Skeletal muscle satellite cell (primary cell): ENCODE data around the gene LMO4.

ENCODE experiments used
- H3K27me3 ChIP-seq: 2 replicates; pipeline ENCODE4 v1.7.0; 2013; ENCODE audit warnings: low read length; ENCODE audit not compliant: control insufficient read depth, insufficient read depth
- H3K36me3 ChIP-seq: 2 replicates; pipeline ENCODE4 v1.7.0; 2013; ENCODE audit warnings: mild to moderate bottlenecking, control low read depth, low read length; ENCODE audit not compliant: insufficient read depth
- H3K4me1 ChIP-seq: 2 replicates; pipeline ENCODE4 v1.7.0; 2013; ENCODE audit warnings: low read length; ENCODE audit not compliant: control insufficient read depth, insufficient read depth
- H3K4me2 ChIP-seq: 2 replicates; pipeline ENCODE4 v1.7.0; 2013; ENCODE audit warnings: mild to moderate bottlenecking, low read length
- H3K4me3 ChIP-seq: 2 replicates; pipeline ENCODE4 v1.7.0; 2013; ENCODE audit warnings: low read length
- H3K9ac ChIP-seq: 2 replicates; pipeline ENCODE4 v1.7.0; 2013; ENCODE audit warnings: mild to moderate bottlenecking, low read depth, low read length, moderate library complexity
- H3K9me3 ChIP-seq: replicated peaks from 2 replicates; pipeline ENCODE4 v1.7.0; 2013; ENCODE audit warnings: mild to moderate bottlenecking, control low read depth, low read length

LMO4 gene

GRCh38 chr1:87344231-87344630 is 15.6 kb downstream of the LMO4 start:
- Histone ChIP-seq H3K4me1 (no peaks in the 10 kb centered on the region), H3K36me3 (peaks cover 44% of the 10 kb centered on the region), H3K4me3 (no peak overlapping the region), H3K4me2 (no peak overlapping the region), H3K9ac (no peak overlapping the region), H3K27me3 (no peaks in the 10 kb centered on the region), H3K9me3 (no peaks in the 10 kb centered on the region)

DNA sequence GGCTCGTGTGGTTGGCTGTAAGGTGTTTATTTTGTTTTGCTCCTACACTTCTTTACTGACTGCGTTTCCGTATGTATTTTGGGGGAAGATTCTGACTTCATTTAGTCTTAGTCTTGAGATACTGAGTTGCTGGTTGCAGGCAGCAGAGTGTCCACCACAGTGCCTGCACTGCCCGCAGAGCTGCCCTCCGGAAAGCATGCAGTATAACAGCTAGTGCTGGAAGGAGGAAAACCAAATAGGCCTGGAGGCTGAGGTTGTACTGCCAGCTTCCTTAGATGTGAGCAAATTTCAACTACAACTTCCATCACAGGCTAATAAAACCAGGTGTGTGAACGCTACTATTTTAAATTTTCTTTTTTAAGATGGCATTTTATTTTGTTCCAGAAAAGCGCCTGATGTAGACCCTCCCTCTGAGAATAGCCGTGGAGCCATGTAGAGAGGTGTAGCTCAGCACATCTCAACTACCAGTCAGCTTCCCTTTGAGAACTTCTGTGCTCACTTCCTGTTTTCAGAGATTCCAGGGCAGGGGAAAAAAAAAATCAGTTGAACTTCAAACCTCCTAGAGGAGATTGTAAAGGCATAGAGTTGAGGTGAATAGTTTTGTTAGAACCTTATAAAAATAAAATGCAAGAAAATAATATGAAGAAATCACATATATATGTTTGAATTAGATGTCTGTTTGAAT is 17.6 kb downstream of the LMO4 start:
- Histone ChIP-seq H3K4me3 (no peak overlapping the region), H3K27me3 (no peaks in the 10 kb centered on the region), H3K9ac (no peak overlapping the region), H3K36me3 (peaks cover 30% of the 10 kb centered on the region), H3K4me1 (no peaks in the 10 kb centered on the region), H3K9me3 (no peaks in the 10 kb centered on the region), H3K4me2 (no peak overlapping the region)

DNA sequence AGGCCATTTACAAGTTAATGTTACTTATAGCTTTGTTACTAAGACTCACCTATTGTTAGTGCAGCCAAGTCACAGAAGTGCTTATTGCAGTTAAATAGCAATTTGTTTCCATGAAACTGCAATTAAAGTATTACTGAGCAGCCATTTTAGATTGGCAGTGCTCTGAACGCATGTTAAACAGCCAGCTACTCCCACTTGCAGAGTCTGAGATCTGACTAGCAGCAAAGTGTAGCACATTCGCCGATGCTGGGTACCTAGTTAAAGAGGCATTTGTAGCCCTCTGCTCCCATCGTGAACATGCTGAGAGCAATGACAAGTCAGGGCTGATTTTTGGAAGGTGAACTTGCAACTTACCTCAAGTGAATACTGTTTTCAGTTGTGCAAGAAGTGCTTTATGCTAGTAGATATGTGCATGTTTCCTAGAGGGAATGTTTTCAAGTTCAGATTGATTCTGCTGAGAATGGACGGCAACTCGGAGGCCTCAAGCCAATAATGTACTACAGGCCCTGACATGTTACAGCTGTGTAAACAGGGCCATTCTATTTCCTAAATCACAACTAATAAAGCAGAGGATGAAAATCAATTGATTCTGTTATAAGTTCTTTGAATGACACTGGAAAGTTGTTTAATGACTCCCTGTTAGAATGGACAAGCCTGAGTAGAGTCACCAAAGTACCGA is 19.8 kb downstream of the LMO4 start:
- H3K9ac ChIP-seq, result no peak overlapping the region
- H3K4me1 ChIP-seq, result no peaks in the 10 kb centered on the region
- no peaks in the 10 kb centered on the region for H3K27me3 ChIP-seq
- no peaks in the 10 kb centered on the region for H3K9me3 ChIP-seq
- no peak overlapping the region for H3K4me3 ChIP-seq
- H3K36me3 ChIP-seq, result peaks cover 13% of the 10 kb centered on the region
- H3K4me2 ChIP-seq, result no peak overlapping the region

- H3K4me1 ChIP-seq, result no peaks in the 10 kb centered on the region
These were observed 20.4 kb downstream of the LMO4 start for GRCh38 chr1:87349036-87349435.

DNA sequence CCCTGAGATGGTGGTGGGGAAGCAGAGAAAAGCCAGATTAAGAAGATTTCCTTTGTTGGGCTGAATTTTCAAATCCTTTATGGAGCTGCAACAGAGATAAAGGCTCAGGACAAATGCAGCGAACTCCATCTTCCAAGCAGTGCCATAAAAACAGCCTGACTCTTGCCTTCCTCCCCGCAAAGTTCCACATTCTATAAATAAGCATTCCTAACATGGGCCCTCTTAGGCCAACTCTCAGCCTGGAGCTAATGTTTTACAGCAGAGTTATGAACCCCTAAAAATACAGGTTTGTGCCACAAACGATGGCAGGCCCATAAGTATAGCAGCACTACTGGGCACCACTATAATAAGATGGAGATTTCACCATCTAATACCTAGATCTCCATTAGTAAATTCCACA is 27.2 kb downstream of the LMO4 start:
- Histone ChIP-seq H3K4me2 (no peak overlapping the region), H3K27me3 (no peaks in the 10 kb centered on the region), H3K9me3 (no peaks in the 10 kb centered on the region), H3K4me1 (no peaks in the 10 kb centered on the region), H3K36me3 (no peaks in the 10 kb centered on the region), H3K4me3 (no peak overlapping the region), H3K9ac (no peak overlapping the region)

More at GRCh38 chr1:87349036-87349435, 20.4 kb downstream of the LMO4 start:
- Histone ChIP-seq H3K4me3 (no peak overlapping the region), H3K27me3 (no peaks in the 10 kb centered on the region), H3K9ac (no peak overlapping the region), H3K36me3 (peaks cover 9% of the 10 kb centered on the region), H3K9me3 (no peaks in the 10 kb centered on the region), H3K4me2 (no peak overlapping the region)

GRCh38 chr1:87356591-87356990 is 27.9 kb downstream of the LMO4 start:
- no peak overlapping the region for H3K9ac ChIP-seq
- no peaks in the 10 kb centered on the region for H3K4me1 ChIP-seq
- H3K36me3 ChIP-seq, result no peaks in the 10 kb centered on the region

GRCh38 chr1:87358219-87358618 is 29.5 kb downstream of the LMO4 start:
- peaks cover 5% of the 10 kb centered on the region for H3K4me1 ChIP-seq
- H3K9ac ChIP-seq, result no peak overlapping the region
- H3K4me3 ChIP-seq, result no peak overlapping the region
- H3K36me3 ChIP-seq, result no peaks in the 10 kb centered on the region
- no peak overlapping the region for H3K4me2 ChIP-seq
- H3K27me3 ChIP-seq, result no peaks in the 10 kb centered on the region
- H3K9me3 ChIP-seq, result no peaks in the 10 kb centered on the region

More at GRCh38 chr1:87356591-87356990, 27.9 kb downstream of the LMO4 start:
- Histone ChIP-seq H3K9me3 (no peaks in the 10 kb centered on the region), H3K4me3 (no peak overlapping the region), H3K4me2 (no peak overlapping the region), H3K27me3 (no peaks in the 10 kb centered on the region)

DNA sequence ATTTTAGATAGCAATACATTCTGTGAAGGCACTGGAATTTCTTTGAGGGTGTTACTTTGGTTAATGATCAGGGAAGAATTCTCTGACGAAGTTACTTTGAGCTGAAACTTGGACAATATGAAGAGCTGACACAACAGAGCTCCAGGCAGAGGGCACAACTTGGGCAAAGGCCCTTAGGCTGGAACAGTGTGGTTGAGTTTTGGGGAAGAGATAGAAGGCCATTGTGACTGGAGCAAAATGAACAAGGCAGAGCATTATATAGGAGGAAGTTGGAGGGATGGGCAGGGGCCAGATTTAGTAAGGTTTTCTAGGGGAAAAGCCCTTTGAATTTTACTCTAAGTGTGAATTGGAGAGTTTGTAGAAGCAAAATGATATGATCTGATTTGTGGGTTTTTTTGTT is 30.9 kb downstream of the LMO4 start:
- Histone ChIP-seq H3K9ac (no peak overlapping the region), H3K4me1 (peaks cover 8% of the 10 kb centered on the region)

DNA sequence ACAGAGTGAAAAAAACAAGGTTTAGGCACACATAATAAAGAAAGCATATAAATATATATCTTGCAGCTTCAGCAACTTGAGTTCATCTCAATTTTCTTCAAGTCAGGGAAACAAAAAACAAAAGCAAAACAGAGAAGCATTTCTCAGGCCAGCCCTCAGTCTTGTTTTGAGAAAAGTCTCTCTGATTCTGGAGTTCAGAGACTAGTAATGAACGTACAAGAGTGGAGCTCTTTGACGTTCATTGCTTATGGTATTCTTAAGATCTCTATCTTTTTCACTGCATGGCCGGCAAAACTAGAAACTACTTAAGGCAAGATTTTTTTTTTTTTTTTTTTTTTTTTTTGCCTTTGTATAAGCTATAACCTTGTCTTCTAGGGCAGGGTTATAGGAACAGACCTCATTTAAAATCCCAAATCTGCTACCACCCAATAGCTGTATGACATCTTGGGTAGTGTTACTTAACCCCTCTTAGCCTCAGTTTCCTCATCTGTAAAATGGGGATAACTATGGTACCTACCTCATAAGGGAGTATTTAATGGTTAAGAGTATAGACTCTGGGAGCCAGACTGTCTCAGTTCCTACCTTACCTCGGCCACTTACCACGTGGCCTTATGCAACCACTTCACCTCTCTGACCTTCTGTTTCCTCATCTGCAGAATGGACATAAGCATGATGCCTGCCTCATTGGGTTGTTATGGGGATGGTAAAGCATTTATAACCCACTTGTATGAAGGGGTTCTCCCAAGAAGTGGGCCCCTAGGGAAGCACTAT is 33.6 kb downstream of the LMO4 start:
- Histone ChIP-seq H3K4me2 (no peak overlapping the region), H3K4me1 (peaks cover 8% of the 10 kb centered on the region), H3K36me3 (no peaks in the 10 kb centered on the region), H3K9ac (no peak overlapping the region), H3K4me3 (no peak overlapping the region), H3K27me3 (no peaks in the 10 kb centered on the region), H3K9me3 (no peaks in the 10 kb centered on the region)

More for the DNA sequence above, 30.9 kb downstream of the LMO4 start:
- no peaks in the 10 kb centered on the region for H3K36me3 ChIP-seq
- no peak overlapping the region for H3K4me3 ChIP-seq
- no peaks in the 10 kb centered on the region for H3K9me3 ChIP-seq
- no peak overlapping the region for H3K4me2 ChIP-seq
- no peaks in the 10 kb centered on the region for H3K27me3 ChIP-seq

DNA sequence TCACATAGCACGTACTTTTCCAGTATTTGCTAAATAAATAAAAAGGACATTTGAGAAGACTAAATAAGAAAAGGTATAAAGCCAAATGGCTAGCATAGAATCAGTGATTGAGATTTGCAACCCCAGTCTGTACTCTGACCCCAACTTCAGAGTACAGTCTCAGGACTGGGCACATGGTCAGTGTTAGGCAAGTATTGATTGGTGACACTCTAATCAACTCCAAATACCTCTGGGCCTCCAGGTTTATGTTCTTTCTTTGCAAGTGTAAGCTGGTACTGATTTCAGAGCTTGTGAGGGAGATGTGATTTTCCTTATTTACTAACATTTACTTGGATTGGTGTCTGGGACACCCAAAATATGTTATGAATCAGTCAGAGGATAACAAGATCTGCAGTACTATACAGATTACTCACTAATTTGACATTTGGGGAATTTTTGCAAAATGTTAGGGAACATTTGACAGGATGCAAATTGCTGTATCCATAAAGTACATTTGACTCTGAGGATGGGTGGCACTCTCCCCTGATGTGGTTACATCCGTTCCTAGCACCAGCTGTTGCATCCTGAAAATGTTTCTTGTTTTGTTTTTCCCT is 34.2 kb downstream of the LMO4 start:
- Histone ChIP-seq H3K4me2 (no peak overlapping the region), H3K4me1 (peaks cover 8% of the 10 kb centered on the region), H3K9ac (no peak overlapping the region), H3K27me3 (no peaks in the 10 kb centered on the region), H3K36me3 (no peaks in the 10 kb centered on the region), H3K9me3 (no peaks in the 10 kb centered on the region), H3K4me3 (no peak overlapping the region)

GRCh38 chr1:87367549-87367948 is 38.9 kb downstream of the LMO4 start:
- Histone ChIP-seq H3K27me3 (no peaks in the 10 kb centered on the region), H3K36me3 (no peaks in the 10 kb centered on the region), H3K4me2 (no peak overlapping the region), H3K4me3 (no peak overlapping the region), H3K4me1 (peaks cover 8% of the 10 kb centered on the region), H3K9me3 (no peaks in the 10 kb centered on the region), H3K9ac (no peak overlapping the region)
